MM.1S (cell line): ENCODE data around the gene DLG4.

ENCODE experiments used
- DNase-seq: peaks from one replicate; pipeline ENCODE4 v3.0.0-alpha.2; 2015
- H2AFZ ChIP-seq: fragments of 300-600 bp; sonication (generic); 2 replicates; pipeline ENCODE4 v1.6.0; 2016; ENCODE audit warnings: antibody characterized with exemption, low read length
- H3F3A ChIP-seq: fragments of 300-600 bp; sonication (generic); 2 replicates; pipeline ENCODE4 v1.6.1; 2016; ENCODE audit warnings: mild to moderate bottlenecking, antibody characterized with exemption, low read length, moderate library complexity, mixed read lengths; ENCODE audit not compliant: insufficient read depth
- H3K27ac ChIP-seq: fragments of 300-600 bp; sonication (generic); 2 replicates; pipeline ENCODE4 v1.5.1; 2016; ENCODE audit warnings: mild to moderate bottlenecking, low read length
- H3K27me3 ChIP-seq: fragments of 300-600 bp; sonication (generic); replicated peaks from 2 replicates; pipeline ENCODE4 v1.6.0; 2016; ENCODE audit warnings: low read length; ENCODE audit not compliant: insufficient read depth
- H3K36me3 ChIP-seq: fragments of 300-600 bp; sonication (generic); replicated peaks from 2 replicates; pipeline ENCODE4 v1.6.1; 2016; ENCODE audit warnings: mild to moderate bottlenecking, low read length, mixed read lengths; ENCODE audit not compliant: insufficient read depth
- H3K4me1 ChIP-seq: fragments of 300-600 bp; sonication (generic); 2 replicates; pipeline ENCODE4 v1.6.1; 2016; ENCODE audit warnings: low read length, mixed read lengths
- H3K4me2 ChIP-seq: fragments of 300-600 bp; sonication (generic); 2 replicates; pipeline ENCODE4 v1.6.0; 2016; ENCODE audit warnings: low read depth, low read length
- H3K4me3 ChIP-seq: fragments of 300-600 bp; sonication (generic); 2 replicates; pipeline ENCODE4 v1.5.1; 2016; ENCODE audit warnings: low read length, mixed read lengths
- H3K79me2 ChIP-seq: fragments of 300-600 bp; sonication (generic); 2 replicates; pipeline ENCODE4 v1.6.1; 2016; ENCODE audit warnings: mixed run types, low read length, mixed read lengths
- H3K9ac ChIP-seq: fragments of 300-600 bp; sonication (generic); 2 replicates; pipeline ENCODE4 v1.6.1; 2016; ENCODE audit warnings: low read length, mixed read lengths
- H3K9me2 ChIP-seq: fragments of 300-600 bp; sonication (generic); replicated peaks from 2 replicates; pipeline ENCODE4 v1.6.1; 2016; ENCODE audit warnings: mild to moderate bottlenecking, low read length, mixed read lengths; ENCODE audit not compliant: insufficient read depth
- H3K9me3 ChIP-seq: fragments of 300-600 bp; sonication (generic); replicated peaks from 2 replicates; pipeline ENCODE4 v1.6.1; 2016; ENCODE audit warnings: mild to moderate bottlenecking, low read length, mixed read lengths; ENCODE audit not compliant: insufficient read depth
- H4K20me1 ChIP-seq: fragments of 300-600 bp; sonication (generic); 2 replicates; pipeline ENCODE4 v1.6.1; 2016; ENCODE audit warnings: mild to moderate bottlenecking, low read length, moderate library complexity, mixed read lengths; ENCODE audit not compliant: insufficient read depth
- EZH2 ChIP-seq: fragments of 300-600 bp; sonication (generic); optimal IDR thresholded peaks from 2 replicates; pipeline ENCODE3; 2017; ENCODE audit warnings: low read depth, mild to moderate bottlenecking, antibody characterized with exemption, low read length, mixed read lengths
- EZH2phosphoT487 ChIP-seq: fragments of 300-600 bp; sonication (generic); IDR thresholded peaks from 2 replicates; pipeline ENCODE4 v1.6.1; 2018; ENCODE audit warnings: antibody characterized with exemption, low read length
- TF ChIP-seq, protein P1 (sequence below): fragments of 300-600 bp; sonication (generic); IDR thresholded peaks from 2 replicates; pipeline ENCODE4 v1.5.1; 2016; ENCODE audit warnings: antibody characterized with exemption, low read length, mixed read lengths

Gene DLG4

GRCh38 chr17:7204336-7204735, 15.3 kb downstream of the DLG4 start:
- H3K27ac ChIP-seq = no peak overlapping the region
- DNase-seq = no peak

DNA sequence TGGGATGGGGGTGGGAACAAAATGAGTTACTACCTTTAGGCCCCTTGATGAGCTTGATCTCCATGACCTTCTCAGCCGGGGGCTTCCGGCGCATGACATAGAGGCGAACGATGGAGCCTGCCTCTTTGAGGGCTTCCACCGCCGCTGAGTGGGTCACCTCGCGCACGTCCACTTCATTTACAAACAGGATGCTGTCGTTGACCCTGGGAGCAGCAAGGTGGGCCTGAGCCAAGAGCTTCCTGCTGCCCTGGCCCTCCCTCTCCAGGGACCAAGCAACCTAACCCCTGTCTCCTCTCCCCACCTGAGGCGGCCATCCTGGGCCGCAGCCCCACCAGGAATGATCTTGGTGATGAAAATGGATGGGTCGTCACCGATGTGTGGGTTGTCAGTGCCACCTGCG, 16.2 kb downstream of the DLG4 start:
- H4K20me1 ChIP-seq = no peaks in the 10 kb centered on the region
- H2AFZ ChIP-seq = no peak overlapping the region
- no peak for DNase-seq
- no peak overlapping the region for H3K27ac ChIP-seq
- no peaks in the 10 kb centered on the region for H3F3A ChIP-seq
- no peaks in the 10 kb centered on the region for H3K79me2 ChIP-seq
- TF ChIP-seq, protein P1, sequence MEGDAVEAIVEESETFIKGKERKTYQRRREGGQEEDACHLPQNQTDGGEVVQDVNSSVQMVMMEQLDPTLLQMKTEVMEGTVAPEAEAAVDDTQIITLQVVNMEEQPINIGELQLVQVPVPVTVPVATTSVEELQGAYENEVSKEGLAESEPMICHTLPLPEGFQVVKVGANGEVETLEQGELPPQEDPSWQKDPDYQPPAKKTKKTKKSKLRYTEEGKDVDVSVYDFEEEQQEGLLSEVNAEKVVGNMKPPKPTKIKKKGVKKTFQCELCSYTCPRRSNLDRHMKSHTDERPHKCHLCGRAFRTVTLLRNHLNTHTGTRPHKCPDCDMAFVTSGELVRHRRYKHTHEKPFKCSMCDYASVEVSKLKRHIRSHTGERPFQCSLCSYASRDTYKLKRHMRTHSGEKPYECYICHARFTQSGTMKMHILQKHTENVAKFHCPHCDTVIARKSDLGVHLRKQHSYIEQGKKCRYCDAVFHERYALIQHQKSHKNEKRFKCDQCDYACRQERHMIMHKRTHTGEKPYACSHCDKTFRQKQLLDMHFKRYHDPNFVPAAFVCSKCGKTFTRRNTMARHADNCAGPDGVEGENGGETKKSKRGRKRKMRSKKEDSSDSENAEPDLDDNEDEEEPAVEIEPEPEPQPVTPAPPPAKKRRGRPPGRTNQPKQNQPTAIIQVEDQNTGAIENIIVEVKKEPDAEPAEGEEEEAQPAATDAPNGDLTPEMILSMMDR = no peak
- no peak for TF ChIP-seq EZH2
- TF ChIP-seq EZH2phosphoT487 = no peak
- H3K9me2 ChIP-seq = no peaks in the 10 kb centered on the region
- H3K9ac ChIP-seq = no peak overlapping the region
- H3K36me3 ChIP-seq = no peaks in the 10 kb centered on the region
- H3K9me3 ChIP-seq = no peaks in the 10 kb centered on the region
- H3K4me3 ChIP-seq = no peak overlapping the region
- no peaks in the 10 kb centered on the region; the same call in 1 of the 2 replicates for H3K4me1 ChIP-seq
- peaks cover 81% of the 10 kb centered on the region for H3K27me3 ChIP-seq
- no peak overlapping the region for H3K4me2 ChIP-seq

More at GRCh38 chr17:7204336-7204735, 15.3 kb downstream of the DLG4 start:
- TF ChIP-seq, protein P1 = no peak
- TF ChIP-seq EZH2phosphoT487 (no peak), EZH2 (no peak)
- peaks cover 84% of the 10 kb centered on the region for H3K27me3 ChIP-seq
- H4K20me1 ChIP-seq = no peaks in the 10 kb centered on the region
- no peaks in the 10 kb centered on the region for H3K9me2 ChIP-seq
- no peaks in the 10 kb centered on the region for H3K9me3 ChIP-seq
- no peak overlapping the region for H3K9ac ChIP-seq
- H3K36me3 ChIP-seq = no peaks in the 10 kb centered on the region
- H3K79me2 ChIP-seq = no peaks in the 10 kb centered on the region
- no peaks in the 10 kb centered on the region for H3F3A ChIP-seq
- H3K4me3 ChIP-seq = no peak overlapping the region
- H3K4me1 ChIP-seq = no peaks in the 10 kb centered on the region; the same call in 1 of the 2 replicates
- H2AFZ ChIP-seq = no peak overlapping the region
- H3K4me2 ChIP-seq = peak overlapping the region; percentile 87

- H3K4me1 ChIP-seq = no peaks in the 10 kb centered on the region
- H3K36me3 ChIP-seq = no peaks in the 10 kb centered on the region
- no peaks in the 10 kb centered on the region for H4K20me1 ChIP-seq
- no peaks in the 10 kb centered on the region for H3K9me2 ChIP-seq
- TF ChIP-seq EZH2 = no peak
- TF ChIP-seq, protein P1 = no peak
- no peak for TF ChIP-seq EZH2phosphoT487
- H3K4me2 ChIP-seq = no peak overlapping the region
- H3K9ac ChIP-seq = no peak overlapping the region
- peaks cover 92% of the 10 kb centered on the region for H3K27me3 ChIP-seq
- no peaks in the 10 kb centered on the region for H3K9me3 ChIP-seq
- no peak overlapping the region for H3K27ac ChIP-seq
- no peak overlapping the region for H3K4me3 ChIP-seq
- H2AFZ ChIP-seq = no peak overlapping the region
- H3K79me2 ChIP-seq = no peaks in the 10 kb centered on the region
- no peaks in the 10 kb centered on the region for H3F3A ChIP-seq
- DNase-seq = no peak
Observed at GRCh38 chr17:7196651-7197401, 22.8 kb downstream of the DLG4 start.
